ENCODE measurements around the gene TMOD4.
"Not testable (repeated sequence)": the region's sequence is repeated elsewhere in the genome, so short reads cannot be mapped to it uniquely, and the experiment has no call there.

TMOD4 gene

GRCh38 chr1:151175863-151176262, at the start of gene TMOD4:
Gene TMOD4 (minus strand): TSS chr1:151175981. CDS start chr1:151174875, 1,106 bp downstream.
- TF ChIP-seq CTCF (IDR thresholded peaks at IDR 0.05; ENCODE audit: low read depth, low read length, missing control alignments) = peak; percentile 76
- in situ Hi-C loops (cut with HindIII; ENCODE audit: low sequenced_read_pairs) = no loop called here
- DNase-seq (ENCODE audit: low read depth) = no peak
- no peak within 1 kb of the TSS for H3K4me3 ChIP-seq (ENCODE audit: low read depth, low read length)

- no peak for TF ChIP-seq CTCF (IDR thresholded peaks at IDR 0.05; ENCODE audit: low read depth, low read length, missing control alignments)
- no peak overlapping the region for H3K4me3 ChIP-seq (ENCODE audit: low read depth, low read length)
- in situ Hi-C loops (cut with HindIII; ENCODE audit: low sequenced_read_pairs) = no loop called here
- no peak for DNase-seq (ENCODE audit: low read depth)
These were observed 46.3 kb upstream of the TMOD4 start for GRCh38 chr1:151222130-151222529.

- no peak overlapping the region for H3K4me3 ChIP-seq (ENCODE audit: low read depth, low read length)
- in situ Hi-C loops (cut with HindIII; ENCODE audit: low sequenced_read_pairs) = no loop called here
- TF ChIP-seq CTCF (IDR thresholded peaks at IDR 0.05; ENCODE audit: low read depth, low read length, missing control alignments) = no peak
- DNase-seq (ENCODE audit: low read depth) = no peak
These were observed 45.8 kb upstream of the TMOD4 start for GRCh38 chr1:151221616-151222015.

- in situ Hi-C loops (cut with HindIII; ENCODE audit: low sequenced_read_pairs) = no loop called here
- no peak for DNase-seq (ENCODE audit: low read depth)
- no peak for TF ChIP-seq CTCF (IDR thresholded peaks at IDR 0.05; ENCODE audit: low read depth, low read length, missing control alignments)
- H3K4me3 ChIP-seq (ENCODE audit: low read depth, low read length) = no peak overlapping the region
These were observed 37.8 kb upstream of the TMOD4 start for GRCh38 chr1:151213560-151213959.

- no peak overlapping the region for H3K4me3 ChIP-seq (ENCODE audit: low read depth, low read length)
- TF ChIP-seq CTCF (IDR thresholded peaks at IDR 0.05; ENCODE audit: low read depth, low read length, missing control alignments) = no peak
- in situ Hi-C loops (cut with HindIII; ENCODE audit: low sequenced_read_pairs) = no loop called here
- no peak for DNase-seq (ENCODE audit: low read depth)
These were observed 36.4 kb upstream of the TMOD4 start for GRCh38 chr1:151211972-151212705.

GRCh38 chr1:151210830-151211229, 35.0 kb upstream of the TMOD4 start:
- in situ Hi-C loops (cut with HindIII; ENCODE audit: low sequenced_read_pairs) = no loop called here
- DNase-seq (ENCODE audit: low read depth) = no peak
- no peak overlapping the region for H3K4me3 ChIP-seq (ENCODE audit: low read depth, low read length)
- no peak for TF ChIP-seq CTCF (IDR thresholded peaks at IDR 0.05; ENCODE audit: low read depth, low read length, missing control alignments)

- DNase-seq (ENCODE audit: low read depth); in situ Hi-C loops (cut with HindIII; ENCODE audit: low sequenced_read_pairs); H3K4me3 ChIP-seq (ENCODE audit: low read depth, low read length): not testable (repeated sequence)
These were observed 29.7 kb upstream of the TMOD4 start for GRCh38 chr1:151205381-151205965.

Data from astrocyte of the cerebellum (primary cell).